ENCODE results near the gene FIBP.

GRCh38 chr11:65859812-65860277, 28.4 kb downstream of the FIBP start:
- TF ChIP-seq MXI1 (IDR thresholded peaks at IDR 0.05; ENCODE audit: borderline replicate concordance, low read depth, low read length) (no peak; the same call in 1 of the 2 replicates), CTCF (conservative IDR thresholded peaks at IDR 0.05; ENCODE audit: low read depth, low read length) (no peak), MAFK (IDR thresholded peaks at IDR 0.05; ENCODE audit: low read depth, low read length) (no peak), RAD21 (IDR thresholded peaks at IDR 0.05; ENCODE audit: low read length) (no peak)
